H1 (cell line): ENCODE data around the gene NFKB1. TPM values are rescaled to one million over a fixed set of nuclear protein-coding genes. Genes with fewer than 3 reads are reported as not detected.

Source experiments
- CTCF ChIA-PET: fragments of 300-600 bp; sonication (Branson Sonifier 250); formaldehyde crosslinking; loops from one replicate; lab custom pipeline; 2021; ENCODE audit not compliant: partially characterized antibody; lab: Charles Lee
- POLR2A ChIA-PET: fragments of 300-600 bp; sonication (Branson Sonifier 250); formaldehyde crosslinking; loops from one replicate; lab custom pipeline; 2021; ENCODE audit warnings: inconsistent platforms; ENCODE audit not compliant: partially characterized antibody; lab: Charles Lee
- DNase-seq, 2 experiments: peaks; one replicate each; pipeline versions ENCODE4 v3.0.0 to v3.0.0-alpha.2; 2010 to 2022; ENCODE audit warnings: low spot score in 2 of 2, low read depth in 1 of 2, mixed read lengths in 1 of 2
- FAIRE-seq: peaks from 2 replicates; lab custom pipeline; 2011; peaks lifted over from hg19 to GRCh38; lab: Jason Lieb, UNC
- H2AFZ ChIP-seq: 2 replicates; pipeline ENCODE4 v1.8.1; 2012; ENCODE audit warnings: low read length, inconsistent platforms
- H2AK5ac ChIP-seq: 2 replicates; pipeline ENCODE4 v1.6.1; 2013; ENCODE audit warnings: low read depth, low read length
- H2BK120ac ChIP-seq: replicated peaks from 2 replicates; pipeline ENCODE3; 2013; ENCODE audit warnings: low read depth, low read length, inconsistent platforms
- H2BK12ac ChIP-seq: 2 replicates; pipeline ENCODE4 v1.6.1; 2013; ENCODE audit warnings: low read depth, low read length
- H2BK15ac ChIP-seq: 2 replicates; pipeline ENCODE4 v1.6.1; 2013; ENCODE audit warnings: low read length
- H2BK20ac ChIP-seq: 2 replicates; pipeline ENCODE4 v1.6.1; 2013; ENCODE audit warnings: low read length
- H2BK5ac ChIP-seq: 2 replicates; pipeline ENCODE4 v1.6.1; 2013; ENCODE audit warnings: low read depth, low read length
- H3K14ac ChIP-seq: 2 replicates; pipeline ENCODE4 v1.6.1; 2013; ENCODE audit warnings: inconsistent platforms; ENCODE audit not compliant: insufficient read length
- H3K18ac ChIP-seq: 2 replicates; pipeline ENCODE4 v1.6.1; 2013; ENCODE audit warnings: low read length; ENCODE audit errors: extremely low read depth
- H3K23ac ChIP-seq: 2 replicates; pipeline ENCODE4 v1.6.1; 2013; ENCODE audit warnings: inconsistent platforms; ENCODE audit not compliant: insufficient read length
- H3K23me2 ChIP-seq: 2 replicates; pipeline ENCODE4 v1.6.1; 2013; ENCODE audit warnings: low read depth, low read length
- H3K27ac ChIP-seq: 2 replicates; pipeline ENCODE4 v1.6.1; 2011; ENCODE audit warnings: low read depth, low read length, inconsistent platforms
- H3K27me3 ChIP-seq, 4 experiments: replicated peaks in 1 of 4; 1 replicate in 1 of 4; 2 replicates in 3 of 4; pipeline versions ENCODE4 v1.6.1 to v1.8.1; 2011 to 2013; ENCODE audit warnings: low read length in 3 of 4, mild to moderate bottlenecking in 3 of 4, inconsistent platforms in 2 of 4, mixed read lengths in 2 of 4, moderate library complexity in 1 of 4; ENCODE audit not compliant: control insufficient read depth in 3 of 4, insufficient read depth in 3 of 4; ENCODE audit errors: extremely low read depth in 1 of 4
- H3K36me3 ChIP-seq, 4 experiments: 2 replicates each; pipeline versions ENCODE4 v1.6.1 to v1.8.1; 2011 to 2013; ENCODE audit warnings: mild to moderate bottlenecking in 4 of 4, low read length in 3 of 4, moderate library complexity in 2 of 4, control low read depth in 1 of 4, inconsistent platforms in 1 of 4; ENCODE audit not compliant: insufficient read depth in 4 of 4, control insufficient read depth in 2 of 4
- H3K4ac ChIP-seq: replicated peaks from 2 replicates; pipeline ENCODE3; 2013; ENCODE audit warnings: low read length, low read depth, mixed read lengths, inconsistent platforms; ENCODE audit not compliant: insufficient read length
- H3K4me1 ChIP-seq, 4 experiments: replicated peaks in 1 of 4; 1 replicate in 1 of 4; 2 replicates in 3 of 4; pipeline versions ENCODE4 v1.6.1 to v1.8.1; 2011 to 2013; ENCODE audit warnings: low read length in 3 of 4, inconsistent platforms in 2 of 4, mixed read lengths in 1 of 4; ENCODE audit not compliant: insufficient read depth in 4 of 4, control insufficient read depth in 3 of 4
- H3K4me2 ChIP-seq, 2 experiments: 2 replicates each; pipeline versions ENCODE4 v1.6.1 to v1.8.1; 2011 to 2013; ENCODE audit warnings: low read depth in 2 of 2, low read length in 2 of 2, control low read depth in 1 of 2, inconsistent platforms in 1 of 2, mild to moderate bottlenecking in 1 of 2; ENCODE audit not compliant: insufficient read depth in 1 of 2
- H3K4me3 ChIP-seq, 4 experiments: fragments of 200-600, 300-600 bp in 1 of 4; sonication (generic), shearing (Covaris generic), sonication (Bioruptor Twin) in 1 of 4; 2 replicates each; pipeline versions ENCODE4 v1.5.1 to v1.8.1; 2011 to 2016; ENCODE audit warnings: low read length in 4 of 4, low read depth in 3 of 4, control low read depth in 2 of 4, inconsistent platforms in 2 of 4, mild to moderate bottlenecking in 2 of 4, mixed read lengths in 1 of 4, moderate library complexity in 1 of 4; ENCODE audit not compliant: insufficient read depth in 2 of 4; ENCODE audit errors: extremely low read depth in 1 of 4
- H3K56ac ChIP-seq: replicated peaks from 2 replicates; pipeline ENCODE3; 2013; ENCODE audit warnings: low read depth, mild to moderate bottlenecking, mixed read lengths, low read length, inconsistent platforms; ENCODE audit not compliant: insufficient read length
- H3K79me1 ChIP-seq: 2 replicates; pipeline ENCODE4 v1.6.1; 2013; ENCODE audit warnings: low read depth, low read length, control low read depth
- H3K79me2 ChIP-seq, 2 experiments: 2 replicates each; pipeline versions ENCODE4 v1.6.1 to v1.8.1; 2012 to 2013; ENCODE audit warnings: low read length in 2 of 2, mild to moderate bottlenecking in 2 of 2, inconsistent platforms in 1 of 2; ENCODE audit not compliant: insufficient read depth in 2 of 2, control insufficient read depth in 1 of 2
- H3K9ac ChIP-seq, 4 experiments: replicated peaks in 1 of 4; 1 replicate in 1 of 4; 2 replicates in 3 of 4; pipeline versions ENCODE4 v1.6.1 to v1.8.1; 2011 to 2013; ENCODE audit warnings: low read depth in 3 of 4, low read length in 3 of 4, control low read depth in 2 of 4, mild to moderate bottlenecking in 2 of 4, moderate library complexity in 2 of 4, inconsistent platforms in 1 of 4; ENCODE audit errors: extremely low read depth in 1 of 4
- H3K9me3 ChIP-seq, 2 experiments: 2 replicates each; pipeline versions ENCODE4 v1.6.1 to v1.8.1; 2012 to 2013; ENCODE audit warnings: mild to moderate bottlenecking in 2 of 2, moderate library complexity in 2 of 2, control low read depth in 1 of 2, inconsistent platforms in 1 of 2, low read depth in 1 of 2, low read length in 1 of 2, mixed read lengths in 1 of 2; ENCODE audit not compliant: insufficient read depth in 2 of 2
- H4K20me1 ChIP-seq, 2 experiments: replicated peaks in 1 of 2; 2 replicates each; pipeline versions ENCODE3 to v1.8.1; 2011 to 2013; ENCODE audit warnings: inconsistent platforms in 2 of 2, low read length in 2 of 2, mild to moderate bottlenecking in 1 of 2; ENCODE audit not compliant: insufficient read depth in 2 of 2, control insufficient read depth in 1 of 2
- H4K5ac ChIP-seq: 2 replicates; pipeline ENCODE4 v1.6.1; 2013; ENCODE audit warnings: low read length, low read depth, mixed read lengths, inconsistent platforms; ENCODE audit not compliant: insufficient read length
- H4K8ac ChIP-seq: 2 replicates; pipeline ENCODE4 v1.8.0; 2013; ENCODE audit warnings: mild to moderate bottlenecking, moderate library complexity, low read length, inconsistent platforms; ENCODE audit not compliant: insufficient read depth; ENCODE audit errors: extremely low read depth
- H4K91ac ChIP-seq: replicated peaks from 2 replicates; pipeline ENCODE3; 2013; ENCODE audit warnings: low read length, mixed read lengths, inconsistent platforms; ENCODE audit not compliant: insufficient read length
- CBX8 ChIP-seq: fragments of 300-800, 300-1000 bp; sonication (generic); IDR thresholded peaks from 2 replicates; pipeline ENCODE4 v1.7.1; 2016; ENCODE audit warnings: low read depth, low read length, borderline replicate concordance
- CREB1 ChIP-seq: IDR thresholded peaks from 2 replicates; pipeline ENCODE4 v1.6.1; 2012; ENCODE audit warnings: inconsistent platforms
- KDM1A ChIP-seq: fragments of 200-600, 300-600 bp; sonication (generic); IDR thresholded peaks from 2 replicates; pipeline ENCODE4 v1.7.1; 2016; ENCODE audit warnings: mild to moderate bottlenecking, low read length, borderline replicate concordance
- RAD21 ChIP-seq, 2 experiments: IDR thresholded peaks in 1 of 2; conservative IDR thresholded peaks in 1 of 2; 2 replicates each; pipeline ENCODE4 v1.6.1; 2011; ENCODE audit warnings: low read depth in 2 of 2, low read length in 2 of 2, improper control_type of control experiment in 1 of 2, inconsistent platforms in 1 of 2, mild to moderate bottlenecking in 1 of 2, moderate library complexity in 1 of 2
- SP2 ChIP-seq: IDR thresholded peaks from 2 replicates; pipeline ENCODE4 v1.6.1; 2012; ENCODE audit warnings: mild to moderate bottlenecking, low read length, inconsistent platforms
- SP4 ChIP-seq: IDR thresholded peaks from 2 replicates; pipeline ENCODE4 v1.6.1; 2012; ENCODE audit warnings: low read length, inconsistent platforms
- TAF1 ChIP-seq: IDR thresholded peaks from 2 replicates; pipeline ENCODE4 v1.6.1; 2011; ENCODE audit warnings: mild to moderate bottlenecking, low read depth, low read length
- YY1 ChIP-seq: IDR thresholded peaks from 2 replicates; pipeline ENCODE4 v1.6.1; 2011; ENCODE audit warnings: low read depth, mild to moderate bottlenecking, low read length
- WGBS, 2 experiments: shearing (Covaris generic) in 1 of 2; methylation state at CpG; one replicate each; pipeline versions ENCODE4 v1.1.6 to v1.1.7; 2013 to 2015; ENCODE audit warnings: low lambda C conversion rate in 2 of 2, mixed read lengths in 2 of 2, inconsistent platforms in 1 of 2, low coverage in 1 of 2, missing lambda C conversion rate in 1 of 2; ENCODE audit not compliant: insufficient replicate concordance in 2 of 2, insufficient coverage in 1 of 2, insufficient read length in 1 of 2; ENCODE audit errors: extremely low coverage in 1 of 2, missing lambda C conversion rate in 1 of 2; 5-methylcytosine and 5-hydroxymethylcytosine counted together
- polyA plus RNA-seq, 7 experiments: library from polyadenylated mRNA; depleted of rRNA in 3 of 7; stranded (reverse) in 5 of 7; unstranded in 2 of 7; fragments of >200 nt in 5 of 7; fragments of 200-250 nt in 2 of 7; gene quantifications; 1 replicate in 5 of 7; 2 replicates in 1 of 7; 4 replicates in 1 of 7; pipeline versions ENCODE4 v1.2.1 to v1.2.3, GENCODE V29; 2011 to 2013; ENCODE audit warnings: missing spikeins in 2 of 7, mixed read lengths in 2 of 7
- total RNA-seq: library from RNA; stranded (reverse); fragmentation: NEBNext Ultra II Directional; extraction: Animal tissue kit (Norgen Biotek cat#: 25700); gene quantifications from 2 replicates; pipeline ENCODE4 v1.2.1, GENCODE V29; 2021
- TF ChIP-seq, protein P1 (sequence below), 3 experiments: IDR thresholded peaks; 1 replicate in 2 of 3; 2 replicates in 1 of 3; pipeline versions ENCODE4 v1.5.1 to v1.6.1; 2011; ENCODE audit warnings: low read length in 3 of 3, mild to moderate bottlenecking in 3 of 3, inconsistent platforms in 2 of 3, low read depth in 1 of 3, moderate library complexity in 1 of 3; ENCODE audit not compliant: insufficient read depth in 1 of 3; ENCODE audit errors: control extremely low read depth in 1 of 3
- TF ChIP-seq, protein P2 (sequence below): IDR thresholded peaks from 2 replicates; pipeline ENCODE4 v1.6.1; 2012; ENCODE audit warnings: inconsistent platforms

The NFKB1 gene
- total and polyA plus RNA-seq, 2 of the 8 experiments (the other 6 are each of a cell fraction or from before 2014, with no cell fraction given), result 2.9 to 6.8 TPM

DNA sequence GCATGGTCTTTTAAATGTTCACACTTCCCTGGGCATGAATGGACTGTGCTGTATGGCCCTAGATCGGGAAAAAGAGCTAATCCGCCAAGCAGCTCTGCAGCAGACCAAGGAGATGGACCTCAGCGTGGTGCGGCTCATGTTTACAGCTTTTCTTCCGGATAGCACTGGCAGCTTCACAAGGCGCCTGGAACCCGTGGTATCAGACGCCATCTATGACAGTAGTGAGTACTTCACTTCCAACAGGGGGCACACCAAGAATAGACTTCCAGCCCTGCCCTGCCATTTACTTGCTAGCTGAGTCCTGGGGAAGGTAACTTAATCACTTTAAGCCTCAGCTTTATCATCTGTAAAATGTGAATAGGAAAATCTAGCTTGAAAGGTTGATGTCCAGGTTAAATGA is 77.7 kb downstream of the NFKB1 start:
- Histone ChIP-seq H3K4ac (no peak overlapping the region), H2BK15ac (no peak overlapping the region), H2BK5ac (no peak overlapping the region), H3K79me2 (no peaks in the 10 kb centered on the region), H3K56ac (no peak overlapping the region), H3K14ac (no peak overlapping the region), H3K79me1 (no peaks in the 10 kb centered on the region), H2AFZ (0 out of 2 replicates have a peak overlapping the region, but pooled peaks have one; percentile 46), H2BK12ac (no peak overlapping the region), H4K20me1 (no peaks in the 10 kb centered on the region), H3K4me1 (no peaks in the 10 kb centered on the region; a peak in 1 of 7 replicates), H4K8ac (no peak overlapping the region), H3K27me3 (no peaks in the 10 kb centered on the region; a peak in 1 of 7 replicates), H2BK120ac (no peak overlapping the region), H3K4me2 (peak overlapping the region in 1 of 2 experiments; percentile 2; a peak in 1 of 4 replicates), H3K23ac (no peak overlapping the region), H3K4me3 (no peak overlapping the region), H3K9ac (no peak overlapping the region), H2BK20ac (no peak overlapping the region), H3K18ac (no peak overlapping the region), H3K27ac (no peak overlapping the region), H3K23me2 (no peaks in the 10 kb centered on the region), H3K9me3 (no peaks in the 10 kb centered on the region), H4K5ac (no peak overlapping the region), H2AK5ac (no peak overlapping the region), H3K36me3 (no peaks in the 10 kb centered on the region), H4K91ac (no peak overlapping the region)
- FAIRE-seq (peak; percentile 98), DNase-seq (peak; percentile 44 to 50)
- 26% methylated on average over 8 of the region's 8 CpGs; no CpG with 5 or more reads in 1 of the 2 experiments for WGBS, 2 experiments
- CTCF ChIA-PET, result interaction anchor here (0.5 to 2.9 kb wide), 34 partner anchors 10 to 430 kb away, joined by 3 to 18 read pairs (median 4); partner anchors contain the start of gene NFKB1
- POLR2A ChIA-PET, result no interaction called here
- no peak for TF ChIP-seq KDM1A
- TF ChIP-seq CREB1, result 0 out of 2 replicates have a peak, but pooled peaks have one; percentile 49
- TF ChIP-seq, protein P1, sequence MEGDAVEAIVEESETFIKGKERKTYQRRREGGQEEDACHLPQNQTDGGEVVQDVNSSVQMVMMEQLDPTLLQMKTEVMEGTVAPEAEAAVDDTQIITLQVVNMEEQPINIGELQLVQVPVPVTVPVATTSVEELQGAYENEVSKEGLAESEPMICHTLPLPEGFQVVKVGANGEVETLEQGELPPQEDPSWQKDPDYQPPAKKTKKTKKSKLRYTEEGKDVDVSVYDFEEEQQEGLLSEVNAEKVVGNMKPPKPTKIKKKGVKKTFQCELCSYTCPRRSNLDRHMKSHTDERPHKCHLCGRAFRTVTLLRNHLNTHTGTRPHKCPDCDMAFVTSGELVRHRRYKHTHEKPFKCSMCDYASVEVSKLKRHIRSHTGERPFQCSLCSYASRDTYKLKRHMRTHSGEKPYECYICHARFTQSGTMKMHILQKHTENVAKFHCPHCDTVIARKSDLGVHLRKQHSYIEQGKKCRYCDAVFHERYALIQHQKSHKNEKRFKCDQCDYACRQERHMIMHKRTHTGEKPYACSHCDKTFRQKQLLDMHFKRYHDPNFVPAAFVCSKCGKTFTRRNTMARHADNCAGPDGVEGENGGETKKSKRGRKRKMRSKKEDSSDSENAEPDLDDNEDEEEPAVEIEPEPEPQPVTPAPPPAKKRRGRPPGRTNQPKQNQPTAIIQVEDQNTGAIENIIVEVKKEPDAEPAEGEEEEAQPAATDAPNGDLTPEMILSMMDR (IDR thresholded peaks at IDR 0.05; ENCODE audit: control extremely low read depth in 1 of 3, insufficient read depth in 1 of 3, low read depth in 1 of 3, low read length in 3 of 3), result peak; percentile 52 to 83 (median 76)
- TF ChIP-seq YY1, result peak; percentile 84
- TF ChIP-seq TAF1, result 0 out of 2 replicates have a peak, but pooled peaks have one; percentile 28
- TF ChIP-seq SP2, result no peak
- TF ChIP-seq RAD21 (IDR thresholded peaks at IDR 0.05 in 1 of 2, conservative IDR thresholded peaks at IDR 0.05 in 1 of 2; ENCODE audit: low read depth in 2 of 2, low read length in 2 of 2), result peak; percentile 78 to 82
- TF ChIP-seq, protein P2, sequence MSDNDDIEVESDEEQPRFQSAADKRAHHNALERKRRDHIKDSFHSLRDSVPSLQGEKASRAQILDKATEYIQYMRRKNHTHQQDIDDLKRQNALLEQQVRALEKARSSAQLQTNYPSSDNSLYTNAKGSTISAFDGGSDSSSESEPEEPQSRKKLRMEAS, result peak; percentile 62; the same call in 1 of the 2 replicates
- no peak for TF ChIP-seq SP4
- TF ChIP-seq CBX8, result no peak
